HepG2 (cell line): ENCODE measurements around the gene SLAMF8. TPM values are rescaled to one million over a fixed set of nuclear protein-coding genes. Genes with fewer than 3 reads are reported as not detected.

Source experiments
- ATAC-seq: fragments of 200-7000 bp; cut with Tn5 transposase; 3 replicates; pipeline ENCODE4 v1.9.1; 2020; ENCODE audit warnings: mild to moderate bottlenecking, moderate library complexity
- BruUV-seq: library from RNA; stranded (reverse); fragments of 400-500 nt; replicated peaks from 2 replicates; lab custom pipeline; 2021; lab: Mats Ljungman, UMichigan
- CTCF ChIA-PET: fragments of 300-600 bp; formaldehyde crosslinking; extraction: SDS; loops from one replicate; lab custom pipeline; 2021; ENCODE audit warnings: low total read pairs, inconsistent platforms, low intra/inter-chr PET ratio; lab: Yijun Ruan, JAX
- POLR2A ChIA-PET: fragments of 350-600 bp; sonication (Branson Sonifier 250); formaldehyde crosslinking; loops from one replicate; lab custom pipeline; 2020; ENCODE audit warnings: antibody characterized with exemption, inconsistent platforms; lab: Yijun Ruan, JAX
- DNase-seq: peaks from one replicate; pipeline ENCODE4 v3.0.0-alpha.2; 2015; ENCODE audit warnings: low spot score
- FAIRE-seq: peaks from 3 replicates; lab custom pipeline; 2011; peaks lifted over from hg19 to GRCh38; lab: Jason Lieb, UNC
- H2AFZ ChIP-seq: one replicate; pipeline ENCODE4 v1.6.1; 2011; ENCODE audit warnings: low read length, inconsistent platforms
- H3K27ac ChIP-seq: fragments of 300-600 bp; 3 replicates; pipeline ENCODE4 v1.8.0; 2011; ENCODE audit warnings: mixed run types, mild to moderate bottlenecking, mixed read lengths, low read length, inconsistent platforms; ENCODE audit not compliant: insufficient read depth; ENCODE audit errors: extremely low read length
- H3K27me3 ChIP-seq, 2 experiments: fragments of 200-600 bp in 1 of 2; 2 replicates in 1 of 2; 3 replicates in 1 of 2; pipeline versions ENCODE4 v1.6.0 to v1.8.0; 2011; ENCODE audit warnings: low read length in 2 of 2, mild to moderate bottlenecking in 2 of 2, moderate library complexity in 2 of 2, inconsistent platforms in 1 of 2; ENCODE audit not compliant: insufficient read depth in 2 of 2, control insufficient read depth in 1 of 2
- H3K36me3 ChIP-seq, 2 experiments: fragments of 200-600 bp in 1 of 2; replicated peaks in 1 of 2; 2 replicates in 1 of 2; 3 replicates in 1 of 2; pipeline versions ENCODE4 v1.5.1 to v1.8.0; 2011; ENCODE audit warnings: low read length in 2 of 2, inconsistent platforms in 1 of 2; ENCODE audit not compliant: insufficient read depth in 2 of 2, control insufficient read depth in 1 of 2
- H3K4me1 ChIP-seq: 2 replicates; pipeline ENCODE4 v1.5.1; 2012; ENCODE audit warnings: low read length, inconsistent platforms; ENCODE audit not compliant: insufficient read depth
- H3K4me2 ChIP-seq: 2 replicates; pipeline ENCODE4 v1.6.0; 2011; ENCODE audit warnings: low read depth, low read length, inconsistent platforms
- H3K4me3 ChIP-seq, 3 experiments: fragments of 200-600 bp in 1 of 3; sonication (generic), shearing (Covaris generic) in 1 of 3; replicated peaks in 1 of 3; 2 replicates each; pipeline ENCODE4 v1.5.1; 2011 to 2016; ENCODE audit warnings: low read length in 3 of 3, inconsistent platforms in 2 of 3, low read depth in 2 of 3, mild to moderate bottlenecking in 2 of 3, control low read depth in 1 of 3, mixed read lengths in 1 of 3; ENCODE audit not compliant: insufficient read depth in 1 of 3
- H3K79me2 ChIP-seq: one replicate; pipeline ENCODE4 v1.6.1; 2011; ENCODE audit warnings: low read length, inconsistent platforms; ENCODE audit not compliant: insufficient read depth
- H3K9ac ChIP-seq: 2 replicates; pipeline ENCODE4 v1.6.0; 2011; ENCODE audit warnings: mild to moderate bottlenecking, low read depth, low read length, inconsistent platforms; ENCODE audit not compliant: insufficient read depth
- H3K9me3 ChIP-seq: 2 replicates; pipeline ENCODE4 v1.5.1; 2012; ENCODE audit warnings: mild to moderate bottlenecking, low read length
- H4K20me1 ChIP-seq: 2 replicates; pipeline ENCODE4 v1.6.0; 2011; ENCODE audit warnings: inconsistent platforms, mild to moderate bottlenecking, low read length, moderate library complexity; ENCODE audit not compliant: insufficient read depth
- ADNP ChIP-seq: sonication (generic); formaldehyde crosslinking; IDR thresholded peaks from 2 replicates; pipeline ENCODE4 v1.4.0; 2020; ENCODE audit warnings: missing genetic modification reagents
- AGO2 ChIP-seq: fragments of 200-400 bp; formaldehyde crosslinking; optimal IDR thresholded peaks from 2 replicates; pipeline ENCODE3; 2017; ENCODE audit warnings: mild to moderate bottlenecking, low read depth, low read length, moderate library complexity
- ARNT2 ChIP-seq: sonication (generic); formaldehyde crosslinking; IDR thresholded peaks from 2 replicates; pipeline ENCODE4 v1.8.0; 2022; ENCODE audit warnings: mild to moderate bottlenecking, low read depth, missing genetic modification reagents, moderate library complexity
- CBX2 ChIP-seq, 2 experiments: fragments of 200-600 bp in 1 of 2; sonication (generic); formaldehyde crosslinking in 1 of 2; IDR thresholded peaks; 2 replicates each; pipeline versions ENCODE4 v1.7.0 to v1.8.1; 2018 to 2022; ENCODE audit warnings: low read depth in 2 of 2, low read length in 1 of 2, mild to moderate bottlenecking in 1 of 2, missing genetic modification reagents in 1 of 2
- CTCF ChIP-seq: sonication (generic); formaldehyde crosslinking; IDR thresholded peaks from 2 replicates; pipeline ENCODE4 v1.5.0; 2020; ENCODE audit warnings: mild to moderate bottlenecking, missing genetic modification reagents, moderate library complexity
- DPF2 ChIP-seq: sonication (generic); formaldehyde crosslinking; IDR thresholded peaks from 2 replicates; pipeline ENCODE4 v1.4.0; 2020; ENCODE audit warnings: mild to moderate bottlenecking, low read depth, missing genetic modification reagents, borderline replicate concordance
- ELF4 ChIP-seq: sonication (generic); formaldehyde crosslinking; IDR thresholded peaks from 2 replicates; pipeline ENCODE4 v1.5.0; 2020; ENCODE audit warnings: missing genetic modification reagents, mild to moderate bottlenecking, moderate library complexity, borderline replicate concordance
- FIP1L1 ChIP-seq: fragments of 200-400 bp; formaldehyde crosslinking; IDR thresholded peaks from 2 replicates; pipeline ENCODE4 v1.6.1; 2018; ENCODE audit warnings: low read depth, mild to moderate bottlenecking, low read length, moderate library complexity, borderline replicate concordance; ENCODE audit not compliant: insufficient read depth
- MATR3 ChIP-seq: sonication (generic); formaldehyde crosslinking; IDR thresholded peaks from 2 replicates; pipeline ENCODE4 v1.4.0; 2020; ENCODE audit warnings: missing genetic modification reagents
- PCBP2 ChIP-seq: fragments of 200-400 bp; formaldehyde crosslinking; optimal IDR thresholded peaks from 2 replicates; pipeline ENCODE3; 2018; ENCODE audit warnings: low read length, low read depth; ENCODE audit not compliant: poor library complexity, severe bottlenecking
- RARG ChIP-seq: sonication (generic); formaldehyde crosslinking; IDR thresholded peaks from 2 replicates; pipeline ENCODE4 v1.4.0; 2020; ENCODE audit warnings: low read depth, mild to moderate bottlenecking, missing genetic modification reagents
- SAP130 ChIP-seq: IDR thresholded peaks from 2 replicates; pipeline ENCODE4 v1.6.1; 2016; ENCODE audit warnings: low read depth
- SP140L ChIP-seq: sonication (generic); formaldehyde crosslinking; IDR thresholded peaks from 2 replicates; pipeline ENCODE4 v1.4.0; 2020; ENCODE audit warnings: missing genetic modification reagents, borderline replicate concordance
- ZBTB43 ChIP-seq: sonication (generic); formaldehyde crosslinking; conservative IDR thresholded peaks from 2 replicates; pipeline ENCODE4 v1.4.0; 2020; ENCODE audit warnings: missing genetic modification reagents
- ZNF138 ChIP-seq: sonication (generic); formaldehyde crosslinking; IDR thresholded peaks from 2 replicates; pipeline ENCODE4 v1.5.0; 2020; ENCODE audit warnings: mild to moderate bottlenecking, low read depth, missing genetic modification reagents
- ZNF224 ChIP-seq: sonication (generic); formaldehyde crosslinking; IDR thresholded peaks from 2 replicates; pipeline ENCODE4 v1.5.0; 2020; ENCODE audit warnings: mild to moderate bottlenecking, missing genetic modification reagents
- ZNF432 ChIP-seq: sonication (generic); formaldehyde crosslinking; IDR thresholded peaks from 2 replicates; pipeline ENCODE4 v1.5.0; 2020; ENCODE audit warnings: missing genetic modification reagents, mild to moderate bottlenecking, borderline replicate concordance
- ZNF446 ChIP-seq: sonication (generic); formaldehyde crosslinking; IDR thresholded peaks from 2 replicates; pipeline ENCODE4 v1.5.0; 2020; ENCODE audit warnings: mild to moderate bottlenecking, missing genetic modification reagents
- ZNF563 ChIP-seq: sonication (generic); formaldehyde crosslinking; IDR thresholded peaks from 2 replicates; pipeline ENCODE4 v1.8.0; 2022; ENCODE audit warnings: mild to moderate bottlenecking, moderate library complexity, missing genetic modification reagents
- ZNF644 ChIP-seq: IDR thresholded peaks from 2 replicates; pipeline ENCODE4 v1.6.1; 2016; ENCODE audit warnings: low read depth
- WGBS: methylation state at CpG from one replicate; pipeline ENCODE4 v1.1.6; 2017; ENCODE audit warnings: low lambda C conversion rate; 5-methylcytosine and 5-hydroxymethylcytosine counted together
- in situ Hi-C: cut with HindIII; loops from 2 replicates; pipeline ENCODE4 v1.10.0; 2017; ENCODE audit warnings: low pct_unique_long_range_greater_than_20kb; ENCODE audit not compliant: extremely low pct_ligation_motif_present
- intact Hi-C: fragments of 100-400 bp; cut with micrococcal nuclease; formaldehyde crosslinking; loops from one replicate; pipeline ENCODE4 v1.10.0; 2022; ENCODE audit not compliant: unreplicated experiment
- polyA plus RNA-seq, 8 experiments: library from polyadenylated mRNA; depleted of rRNA in 3 of 8; stranded (reverse) in 7 of 8; unstranded in 1 of 8; fragments of >200 nt; fragmentation: Illumina TruSeq in 4 of 8; extraction: Trizol in 4 of 8; gene quantifications; 2 replicates each; pipeline versions ENCODE4 v1.2.1 to v1.2.3, GENCODE V29; 2011 to 2016; ENCODE audit warnings: low read depth in 4 of 8, missing spikeins in 1 of 8, mixed read lengths in 1 of 8; ENCODE audit not compliant: insufficient read depth in 1 of 8
- total RNA-seq, 5 experiments: library from RNA; depleted of rRNA; stranded (reverse); fragments of >200 nt; fragmentation: Illumina TruSeq; extraction: Trizol; gene quantifications; 2 replicates each; pipeline ENCODE4 v1.2.3, GENCODE V29; 2016; ENCODE audit warnings: low read depth in 1 of 5

SLAMF8 gene
- total and polyA plus RNA-seq, 2 of the 13 experiments (the other 11 are each of a cell fraction or from before 2014, with no cell fraction given), result not detected

GRCh38 chr1:159857889-159858288 lies 31.2 kb downstream of the SLAMF8 start (continued):
- TF ChIP-seq ELF4, result no peak
- TF ChIP-seq ZNF563 (CRISPR knock-in tag), result no peak
- no peak for TF ChIP-seq SAP130 (CRISPR knock-in tag)
- TF ChIP-seq AGO2, result no peak
- no peak for TF ChIP-seq ADNP (CRISPR knock-in tag)
- no peak for TF ChIP-seq RARG (CRISPR knock-in tag)
- no peak for TF ChIP-seq SP140L
- no peak for TF ChIP-seq ARNT2

- 3% methylated on average over 5 of the region's 7 CpGs for WGBS
- Histone ChIP-seq H4K20me1 (no peaks in the 10 kb centered on the region), H3K36me3 (no peaks in the 10 kb centered on the region), H3K4me3 (no peak overlapping the region), H2AFZ (no peak overlapping the region), H3K4me1 (no peaks in the 10 kb centered on the region), H3K27me3 (peaks cover 7 to 30% of the 10 kb centered on the region in 2 experiments; a peak in 3 of 5 replicates), H3K27ac (no peak overlapping the region), H3K9me3 (no peaks in the 10 kb centered on the region), H3K9ac (no peak overlapping the region), H3K79me2 (no peaks in the 10 kb centered on the region), H3K4me2 (no peak overlapping the region)
- BruUV-seq, result no TSS peak
- CTCF ChIA-PET, result no interaction called here
- in situ Hi-C loops (no loop called here), intact Hi-C loops (no loop called here)
- DNase-seq, result no peak
- POLR2A ChIA-PET, result no interaction called here
- FAIRE-seq, result no peak
- no peak for ATAC-seq
- TF ChIP-seq ZNF138 (CRISPR knock-in tag) (no peak), PCBP2 (no peak), CTCF (CRISPR knock-in tag) (no peak), CBX2 (IDR thresholded peaks at IDR 0.05; ENCODE audit: low read depth, low read length) (no peak), CBX2 (CRISPR knock-in tag; IDR thresholded peaks at IDR 0.05; ENCODE audit: low read depth) (no peak), ZNF644 (CRISPR knock-in tag) (no peak), MATR3 (no peak), ZNF446 (CRISPR knock-in tag) (no peak), ZNF224 (CRISPR knock-in tag) (no peak), DPF2 (CRISPR knock-in tag) (no peak), ZBTB43 (no peak), FIP1L1 (no peak), ZNF432 (CRISPR knock-in tag) (no peak)
Observed at GRCh38 chr1:159859767-159860322, 33.2 kb downstream of the SLAMF8 start.
